ENCODE measurements around the gene PELO. TPM values are rescaled to one million over a fixed set of nuclear protein-coding genes. Genes with fewer than 3 reads are reported as not detected.
"Not testable (repeated sequence)": the region's sequence is repeated elsewhere in the genome, so short reads cannot be mapped to it uniquely, and the experiment has no call there.

Gene PELO
- 39.8 TPM for polyA plus RNA-seq (2013, experiment 1 of 2)
- 29.9 TPM for polyA plus RNA-seq (2013, experiment 2 of 2)

GRCh38 chr5:52787600-52788504, at the start of gene PELO, which contains the start of gene ITGA1:
Gene PELO, plus strand, starts transcription at chr5:52787916. Its CDS starts 12,479 bp downstream, at chr5:52800395.
Gene ITGA1, plus strand, starts transcription at chr5:52787916. Its CDS starts 438 bp downstream, at chr5:52788354.
- H3K27ac ChIP-seq (ENCODE audit: low read depth, low read length, severe bottlenecking) = peak within 1 kb of the TSS; percentile 91

GRCh38 chr5:52738095-52738506, 49.6 kb upstream of the PELO start:
- H3K36me3 ChIP-seq (ENCODE audit: control insufficient read depth, insufficient read depth, low read length) = no peaks in the 10 kb centered on the region
- no peak overlapping the region for H3K4me3 ChIP-seq (ENCODE audit: extremely low read depth, insufficient read depth, low read length, poor library complexity, severe bottlenecking)
- peaks cover 27% of the 10 kb centered on the region for H3K4me1 ChIP-seq (ENCODE audit: control insufficient read depth, insufficient read depth, low read length, poor library complexity, severe bottlenecking)
- H3K27ac ChIP-seq (ENCODE audit: low read depth, low read length, severe bottlenecking) = peak overlapping the region; percentile 24
- H3K9me3 ChIP-seq (ENCODE audit: control insufficient read depth, low read length) = no peaks in the 10 kb centered on the region

More at GRCh38 chr5:52787600-52788504, at the start of gene PELO, which contains the start of gene ITGA1:
- 1% methylated on average over 23 to 32 of the region's 61 CpGs for WGBS, 2 experiments (ENCODE audit: insufficient coverage in 2 of 2)
- Histone ChIP-seq H3K4me1 (ENCODE audit: control insufficient read depth, insufficient read depth, low read length, poor library complexity, severe bottlenecking) (peaks cover 9% of the 10 kb centered on the region), H3K9me3 (ENCODE audit: control insufficient read depth, low read length) (no peaks in the 10 kb centered on the region), H3K36me3 (ENCODE audit: control insufficient read depth, insufficient read depth, low read length) (peaks cover 14% of the 10 kb centered on the region), H3K4me3 (ENCODE audit: extremely low read depth, insufficient read depth, low read length, poor library complexity, severe bottlenecking) (peak within 1 kb of the TSS; percentile 67)

- Histone ChIP-seq H3K4me1 (ENCODE audit: control insufficient read depth, insufficient read depth, low read length, poor library complexity, severe bottlenecking) (peaks cover 40% of the 10 kb centered on the region), H3K4me3 (ENCODE audit: extremely low read depth, insufficient read depth, low read length, poor library complexity, severe bottlenecking) (no peak overlapping the region), H3K9me3 (ENCODE audit: control insufficient read depth, low read length) (no peaks in the 10 kb centered on the region), H3K36me3 (ENCODE audit: control insufficient read depth, insufficient read depth, low read length) (no peaks in the 10 kb centered on the region), H3K27ac (ENCODE audit: low read depth, low read length, severe bottlenecking) (no peak overlapping the region)
- whole genome bisulfite sequencing, 2 experiments (ENCODE audit: insufficient coverage in 2 of 2) = 100% methylated on average over 1 of the region's 2 CpGs; no CpG with 5 or more reads in 1 of the 2 experiments
Observed at GRCh38 chr5:52740007-52740406, 47.7 kb upstream of the PELO start.

- Histone ChIP-seq H3K27ac (ENCODE audit: low read depth, low read length, severe bottlenecking) (peak overlapping the region; percentile 46), H3K4me1 (ENCODE audit: control insufficient read depth, insufficient read depth, low read length, poor library complexity, severe bottlenecking) (peaks cover 31% of the 10 kb centered on the region), H3K9me3 (ENCODE audit: control insufficient read depth, low read length) (no peaks in the 10 kb centered on the region), H3K4me3 (ENCODE audit: extremely low read depth, insufficient read depth, low read length, poor library complexity, severe bottlenecking) (no peak overlapping the region), H3K36me3 (ENCODE audit: control insufficient read depth, insufficient read depth, low read length) (no peaks in the 10 kb centered on the region)
- WGBS, 2 experiments (ENCODE audit: insufficient coverage in 2 of 2) = 55 to 89% methylated on average over 1 to 2 of the region's 2 CpGs
Observed at GRCh38 chr5:52743012-52743411, 44.7 kb upstream of the PELO start.

- no CpG with 5 or more reads among the region's 3 CpGs for WGBS, 2 experiments (ENCODE audit: insufficient coverage in 2 of 2)
- peaks cover 26% of the 10 kb centered on the region for H3K4me1 ChIP-seq (ENCODE audit: control insufficient read depth, insufficient read depth, low read length, poor library complexity, severe bottlenecking)
- no peaks in the 10 kb centered on the region for H3K36me3 ChIP-seq (ENCODE audit: control insufficient read depth, insufficient read depth, low read length)
- peak overlapping the region; percentile 46 for H3K27ac ChIP-seq (ENCODE audit: low read depth, low read length, severe bottlenecking)
- no peak overlapping the region for H3K4me3 ChIP-seq (ENCODE audit: extremely low read depth, insufficient read depth, low read length, poor library complexity, severe bottlenecking)
- no peaks in the 10 kb centered on the region for H3K9me3 ChIP-seq (ENCODE audit: control insufficient read depth, low read length)
Observed at GRCh38 chr5:52743529-52743928, 44.2 kb upstream of the PELO start.

- peaks cover 24% of the 10 kb centered on the region for H3K4me1 ChIP-seq (ENCODE audit: control insufficient read depth, insufficient read depth, low read length, poor library complexity, severe bottlenecking)
- no peaks in the 10 kb centered on the region for H3K36me3 ChIP-seq (ENCODE audit: control insufficient read depth, insufficient read depth, low read length)
- H3K9me3 ChIP-seq (ENCODE audit: control insufficient read depth, low read length) = no peaks in the 10 kb centered on the region
- WGBS, 2 experiments (ENCODE audit: insufficient coverage in 2 of 2) = 60% methylated on average over 1 of the region's 1 CpG; no CpG with 5 or more reads in 1 of the 2 experiments
- peak overlapping the region; percentile 46 for H3K27ac ChIP-seq (ENCODE audit: low read depth, low read length, severe bottlenecking)
- no peak overlapping the region for H3K4me3 ChIP-seq (ENCODE audit: extremely low read depth, insufficient read depth, low read length, poor library complexity, severe bottlenecking)
Observed at GRCh38 chr5:52743970-52744369, 43.7 kb upstream of the PELO start.

- not testable (repeated sequence) for H3K36me3 ChIP-seq (ENCODE audit: control insufficient read depth, insufficient read depth, low read length); H3K9me3 ChIP-seq (ENCODE audit: control insufficient read depth, low read length); H3K4me3 ChIP-seq (ENCODE audit: extremely low read depth, insufficient read depth, low read length, poor library complexity, severe bottlenecking); H3K27ac ChIP-seq (ENCODE audit: low read depth, low read length, severe bottlenecking)
- WGBS, 2 experiments (ENCODE audit: insufficient coverage in 2 of 2) = no CpG with 5 or more reads among the region's 2 CpGs
- H3K4me1 ChIP-seq (ENCODE audit: control insufficient read depth, insufficient read depth, low read length, poor library complexity, severe bottlenecking) = peaks cover 24% of the 10 kb centered on the region
Observed at GRCh38 chr5:52744867-52745458, 42.8 kb upstream of the PELO start.

GRCh38 chr5:52746539-52746938, 41.2 kb upstream of the PELO start:
- Histone ChIP-seq H3K9me3 (ENCODE audit: control insufficient read depth, low read length) (no peaks in the 10 kb centered on the region), H3K36me3 (ENCODE audit: control insufficient read depth, insufficient read depth, low read length) (no peaks in the 10 kb centered on the region), H3K27ac (ENCODE audit: low read depth, low read length, severe bottlenecking) (no peak overlapping the region), H3K4me3 (ENCODE audit: extremely low read depth, insufficient read depth, low read length, poor library complexity, severe bottlenecking) (no peak overlapping the region), H3K4me1 (ENCODE audit: control insufficient read depth, insufficient read depth, low read length, poor library complexity, severe bottlenecking) (peaks cover 24% of the 10 kb centered on the region)
- WGBS, 2 experiments (ENCODE audit: insufficient coverage in 2 of 2) = 71% methylated on average over 1 of the region's 2 CpGs; no CpG with 5 or more reads in 1 of the 2 experiments

- Histone ChIP-seq H3K36me3 (ENCODE audit: control insufficient read depth, insufficient read depth, low read length) (no peaks in the 10 kb centered on the region), H3K4me1 (ENCODE audit: control insufficient read depth, insufficient read depth, low read length, poor library complexity, severe bottlenecking) (peaks cover 8% of the 10 kb centered on the region), H3K4me3 (ENCODE audit: extremely low read depth, insufficient read depth, low read length, poor library complexity, severe bottlenecking) (no peak overlapping the region), H3K9me3 (ENCODE audit: control insufficient read depth, low read length) (no peaks in the 10 kb centered on the region), H3K27ac (ENCODE audit: low read depth, low read length, severe bottlenecking) (no peak overlapping the region)
- WGBS, 2 experiments (ENCODE audit: insufficient coverage in 2 of 2) = no CpG with 5 or more reads among the region's 1 CpG
Observed at GRCh38 chr5:52748590-52748989, 39.1 kb upstream of the PELO start.

- Histone ChIP-seq H3K27ac (ENCODE audit: low read depth, low read length, severe bottlenecking) (no peak overlapping the region), H3K36me3 (ENCODE audit: control insufficient read depth, insufficient read depth, low read length) (no peaks in the 10 kb centered on the region), H3K4me3 (ENCODE audit: extremely low read depth, insufficient read depth, low read length, poor library complexity, severe bottlenecking) (no peak overlapping the region), H3K4me1 (ENCODE audit: control insufficient read depth, insufficient read depth, low read length, poor library complexity, severe bottlenecking) (no peaks in the 10 kb centered on the region), H3K9me3 (ENCODE audit: control insufficient read depth, low read length) (no peaks in the 10 kb centered on the region)
Observed at GRCh38 chr5:52749666-52750065, 38.0 kb upstream of the PELO start.

- H3K9me3 ChIP-seq (ENCODE audit: control insufficient read depth, low read length) = no peaks in the 10 kb centered on the region
- no peaks in the 10 kb centered on the region for H3K36me3 ChIP-seq (ENCODE audit: control insufficient read depth, insufficient read depth, low read length)
- H3K4me3 ChIP-seq (ENCODE audit: extremely low read depth, insufficient read depth, low read length, poor library complexity, severe bottlenecking) = no peak overlapping the region
- no peak overlapping the region for H3K27ac ChIP-seq (ENCODE audit: low read depth, low read length, severe bottlenecking)
- WGBS, 2 experiments (ENCODE audit: insufficient coverage in 2 of 2) = no CpG with 5 or more reads among the region's 1 CpG
- H3K4me1 ChIP-seq (ENCODE audit: control insufficient read depth, insufficient read depth, low read length, poor library complexity, severe bottlenecking) = no peaks in the 10 kb centered on the region
Observed at GRCh38 chr5:52751137-52751536, 36.6 kb upstream of the PELO start.

All from mesodermal cell (in vitro differentiated cells).